CD4-positive, alpha-beta T cell (primary cell): ENCODE data around the gene RFC3. TPM values are rescaled to one million over a fixed set of nuclear protein-coding genes. Genes with fewer than 3 reads are reported as not detected.

Experiments used
- ATAC-seq: fragments of 200-7000 bp; cut with Tn5 transposase; one replicate; pipeline ENCODE4 v1.10.0; 2022; ENCODE audit warnings: mild to moderate bottlenecking; ENCODE audit not compliant: poor library complexity
- CTCF ChIA-PET: fragments of 350-600 bp; sonication (Branson Sonifier 250); formaldehyde crosslinking; loops from one replicate; lab custom pipeline; 2021; ENCODE audit warnings: antibody characterized with exemption, inconsistent platforms; lab: Charles Lee
- POLR2A ChIA-PET: fragments of 350-600 bp; sonication (Branson Sonifier 250); formaldehyde crosslinking; loops from one replicate; lab custom pipeline; 2021; ENCODE audit warnings: antibody characterized with exemption, inconsistent platforms; lab: Charles Lee
- DNase-seq, 14 experiments: peaks; one replicate each; pipeline ENCODE4 v3.0.0-alpha.2; 2013 to 2020; ENCODE audit warnings: mixed read lengths in 2 of 14
- H3K27ac ChIP-seq, 2 donors: one replicate each; pipeline versions ENCODE4 v1.5.1 to v1.7.0; 2013; ENCODE audit warnings: low read length in 2 of 2, low read depth in 1 of 2, mild to moderate bottlenecking in 1 of 2
- H3K27me3 ChIP-seq, 2 experiments: 1 replicate in 1 of 2; 2 replicates in 1 of 2; pipeline versions ENCODE4 v1.6.1 to v1.7.0; 2013; ENCODE audit warnings: low read length in 2 of 2, control low read depth in 1 of 2, mild to moderate bottlenecking in 1 of 2, moderate library complexity in 1 of 2; ENCODE audit not compliant: insufficient read depth in 2 of 2, control insufficient read depth in 1 of 2
- H3K36me3 ChIP-seq: one replicate; pipeline ENCODE4 v1.6.1; 2013; ENCODE audit warnings: low read length, control low read depth; ENCODE audit not compliant: insufficient read depth
- H3K4me1 ChIP-seq: one replicate; pipeline ENCODE4 v1.6.1; 2013; ENCODE audit warnings: low read length, control low read depth; ENCODE audit not compliant: insufficient read depth
- H3K4me3 ChIP-seq: one replicate; pipeline ENCODE4 v1.5.1; 2013; ENCODE audit warnings: mild to moderate bottlenecking, low read length, moderate library complexity
- H3K9me3 ChIP-seq, 2 experiments: 1 replicate in 1 of 2; 2 replicates in 1 of 2; pipeline versions ENCODE4 v1.6.1 to v1.7.0; 2013; ENCODE audit warnings: low read length in 2 of 2, mild to moderate bottlenecking in 2 of 2, control low read depth in 1 of 2, moderate library complexity in 1 of 2; ENCODE audit not compliant: control insufficient read depth in 1 of 2, insufficient read depth in 1 of 2
- H3K27ac Mint-ChIP-seq: one replicate; pipeline ENCODE4 v1.8.0; 2020; ENCODE audit warnings: mixed read lengths
- H3K27me3 Mint-ChIP-seq: one replicate; pipeline ENCODE4 v1.8.0; 2021; ENCODE audit warnings: mixed read lengths
- H3K36me3 Mint-ChIP-seq: one replicate; pipeline ENCODE4 v1.8.0; 2021; ENCODE audit warnings: low read depth, mixed read lengths
- H3K4me1 Mint-ChIP-seq: one replicate; pipeline ENCODE4 v1.8.0; 2021; ENCODE audit warnings: low read depth, mixed read lengths
- H3K4me3 Mint-ChIP-seq: one replicate; pipeline ENCODE4 v1.8.0; 2020; ENCODE audit warnings: mild to moderate bottlenecking, mixed read lengths
- H3K9me3 Mint-ChIP-seq: one replicate; pipeline ENCODE4 v1.8.0; 2020; ENCODE audit warnings: mixed read lengths
- intact Hi-C, 2 experiments: fragments of 100-400 bp; cut with DNase I in 1 of 2; cut with micrococcal nuclease in 1 of 2; formaldehyde crosslinking; loops; one replicate each; pipeline versions ENCODE4 v1.15.1 to v1.9.0; 2023 to 2025; cut with DNase I, micrococcal nuclease
- total RNA-seq, 174 experiments: library from RNA in 2 of 174; stranded (reverse) in 2 of 174; gene quantifications; one replicate each; pipeline ENCODE4 v1.2.3 and lab custom pipeline; 2021 to 2026
- TF ChIP-seq, protein P1 (sequence below): fragments of 200-600 bp; IDR thresholded peaks from one replicate; pipeline ENCODE4 v1.8.0; 2022; ENCODE audit warnings: antibody characterized with exemption, mild to moderate bottlenecking

Gene RFC3
- total RNA-seq, 2 experiments from 2014 or later = 4.5 TPM

DNA sequence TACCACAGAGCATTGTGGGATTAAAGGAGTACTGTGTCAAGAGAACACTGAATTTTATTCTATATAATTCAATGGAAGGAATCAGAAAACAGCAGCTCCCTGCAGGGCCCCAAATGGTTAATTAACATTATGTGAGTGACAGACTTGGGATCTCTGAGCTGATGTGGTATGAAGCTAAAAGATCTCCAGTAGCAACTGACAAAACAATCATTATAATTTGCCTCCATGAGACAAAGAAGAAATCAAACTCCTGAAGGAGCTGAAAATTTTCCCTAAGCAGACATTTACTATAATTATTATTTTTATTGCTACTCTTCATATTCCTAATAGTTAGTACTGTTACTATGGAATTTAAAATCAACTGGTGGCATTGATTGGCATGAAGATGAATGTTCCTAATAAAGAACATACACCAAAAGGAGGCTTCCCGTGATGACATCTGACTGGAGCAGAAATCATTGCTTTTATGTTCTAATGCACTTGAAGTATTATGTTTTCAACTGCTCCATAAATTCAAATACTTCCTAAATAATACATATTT lies 28.8 kb upstream of the RFC3 start:
- TF ChIP-seq, protein P1, sequence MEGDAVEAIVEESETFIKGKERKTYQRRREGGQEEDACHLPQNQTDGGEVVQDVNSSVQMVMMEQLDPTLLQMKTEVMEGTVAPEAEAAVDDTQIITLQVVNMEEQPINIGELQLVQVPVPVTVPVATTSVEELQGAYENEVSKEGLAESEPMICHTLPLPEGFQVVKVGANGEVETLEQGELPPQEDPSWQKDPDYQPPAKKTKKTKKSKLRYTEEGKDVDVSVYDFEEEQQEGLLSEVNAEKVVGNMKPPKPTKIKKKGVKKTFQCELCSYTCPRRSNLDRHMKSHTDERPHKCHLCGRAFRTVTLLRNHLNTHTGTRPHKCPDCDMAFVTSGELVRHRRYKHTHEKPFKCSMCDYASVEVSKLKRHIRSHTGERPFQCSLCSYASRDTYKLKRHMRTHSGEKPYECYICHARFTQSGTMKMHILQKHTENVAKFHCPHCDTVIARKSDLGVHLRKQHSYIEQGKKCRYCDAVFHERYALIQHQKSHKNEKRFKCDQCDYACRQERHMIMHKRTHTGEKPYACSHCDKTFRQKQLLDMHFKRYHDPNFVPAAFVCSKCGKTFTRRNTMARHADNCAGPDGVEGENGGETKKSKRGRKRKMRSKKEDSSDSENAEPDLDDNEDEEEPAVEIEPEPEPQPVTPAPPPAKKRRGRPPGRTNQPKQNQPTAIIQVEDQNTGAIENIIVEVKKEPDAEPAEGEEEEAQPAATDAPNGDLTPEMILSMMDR = no peak
- Histone ChIP-seq H3K36me3 (no peaks in the 10 kb centered on the region), H3K4me1 (peaks cover 13% of the 10 kb centered on the region), H3K9me3 (no peaks in the 10 kb centered on the region), H3K27ac (no peak overlapping the region), H3K27me3 (no peaks in the 10 kb centered on the region), H3K4me3 (no peak overlapping the region)
- intact Hi-C loops = no loop called here
- DNase-seq (no peak), ATAC-seq (no peak)
- Mint-ChIP-seq H3K27ac (no peak overlapping the region), H3K4me1 (peaks cover 21% of the 10 kb centered on the region), H3K9me3 (no peaks in the 10 kb centered on the region), H3K27me3 (no peaks in the 10 kb centered on the region), H3K4me3 (no peak overlapping the region), H3K36me3 (peaks cover 3% of the 10 kb centered on the region)
- ChIA-PET POLR2A (interaction anchor here (1.3 kb wide), 1 partner anchor 29 kb away, joined by 4 read pairs; the partner anchor contains the start of gene RFC3), CTCF (interaction anchor here (0.5 kb wide), 1 partner anchor 180 kb away, joined by 4 read pairs; no protein-coding TSS in a partner anchor)

GRCh38 chr13:33789739-33790138 lies 28.2 kb upstream of the RFC3 start:
- no peak for ATAC-seq
- Mint-ChIP-seq H3K27ac (no peak overlapping the region), H3K36me3 (peaks cover 3% of the 10 kb centered on the region), H3K9me3 (no peaks in the 10 kb centered on the region), H3K4me1 (peaks cover 21% of the 10 kb centered on the region), H3K4me3 (no peak overlapping the region), H3K27me3 (no peaks in the 10 kb centered on the region)
- Histone ChIP-seq H3K9me3 (no peaks in the 10 kb centered on the region), H3K27ac (no peak overlapping the region), H3K27me3 (no peaks in the 10 kb centered on the region), H3K4me3 (no peak overlapping the region), H3K36me3 (no peaks in the 10 kb centered on the region), H3K4me1 (peaks cover 13% of the 10 kb centered on the region)
- CTCF ChIA-PET = no interaction called here
- intact Hi-C loops = no loop called here
- TF ChIP-seq, protein P1 = no peak
- POLR2A ChIA-PET = interaction anchor here (1.3 kb wide), 1 partner anchor 28 kb away, joined by 4 read pairs; the partner anchor contains the start of gene RFC3
- no peak for DNase-seq

DNA sequence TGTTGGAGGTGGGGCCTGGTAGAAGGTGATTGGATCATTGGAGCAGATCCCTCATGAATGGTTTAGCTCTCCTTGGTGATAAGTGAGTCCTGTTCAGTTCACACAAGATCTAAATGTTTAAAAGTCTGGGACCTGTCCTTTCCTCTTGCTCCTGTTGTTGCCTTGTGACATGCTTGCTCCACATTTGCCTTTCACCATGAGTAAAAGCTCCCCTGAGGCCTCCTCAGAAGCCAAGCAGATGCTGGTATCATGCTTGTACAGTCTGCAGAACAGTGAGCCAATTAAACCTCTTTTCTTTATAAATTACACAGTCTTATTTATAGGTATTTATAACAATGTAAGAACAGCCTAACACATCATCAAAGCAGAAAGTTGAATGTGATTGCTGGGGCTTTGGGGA lies 24.2 kb upstream of the RFC3 start:
- no peaks in the 10 kb centered on the region for H3K36me3 ChIP-seq
- Mint-ChIP-seq H3K27ac (no peak overlapping the region), H3K27me3 (no peaks in the 10 kb centered on the region), H3K9me3 (no peaks in the 10 kb centered on the region), H3K4me3 (no peak overlapping the region), H3K4me1 (no peaks in the 10 kb centered on the region), H3K36me3 (no peaks in the 10 kb centered on the region)
- CTCF ChIA-PET = no interaction called here
- no peak overlapping the region for H3K4me3 ChIP-seq
- no peak for DNase-seq
- intact Hi-C loops = no loop called here
- H3K27me3 ChIP-seq = no peaks in the 10 kb centered on the region
- POLR2A ChIA-PET = no interaction called here
- no peaks in the 10 kb centered on the region for H3K9me3 ChIP-seq
- ATAC-seq = no peak
- TF ChIP-seq, protein P1 = no peak
- no peaks in the 10 kb centered on the region for H3K4me1 ChIP-seq
- H3K27ac ChIP-seq = no peak overlapping the region
